Activated naive CD8-positive, alpha-beta T cell treated with anti-CD3 and anti-CD28 coated beads for 36 hours (primary cell): Measurements from ENCODE around the gene LRMDA. TPM values are rescaled to one million over a fixed set of nuclear protein-coding genes. Genes with fewer than 3 reads are reported as not detected.

Source experiments
- DNase-seq: peaks from one replicate; pipeline ENCODE4 v3.0.0; 2021
- H3K27ac Mint-ChIP-seq: one replicate; pipeline ENCODE4 v1.8.0; 2022; ENCODE audit warnings: mild to moderate bottlenecking, moderate library complexity, mixed read lengths
- H3K27me3 Mint-ChIP-seq: one replicate; pipeline ENCODE4 v1.8.0; 2022; ENCODE audit warnings: mild to moderate bottlenecking, mixed read lengths
- H3K36me3 Mint-ChIP-seq: one replicate; pipeline ENCODE4 v1.8.0; 2021; ENCODE audit warnings: mild to moderate bottlenecking, mixed read lengths
- H3K4me1 Mint-ChIP-seq: one replicate; pipeline ENCODE4 v1.8.0; 2021; ENCODE audit warnings: mixed read lengths
- H3K4me3 Mint-ChIP-seq: one replicate; pipeline ENCODE4 v1.8.0; 2022; ENCODE audit warnings: mild to moderate bottlenecking, moderate library complexity, mixed read lengths
- H3K9me3 Mint-ChIP-seq: one replicate; pipeline ENCODE4 v1.8.0; 2022; ENCODE audit warnings: mixed read lengths
- total RNA-seq, 2 experiments: library from RNA; stranded (reverse); gene quantifications; one replicate each; pipeline ENCODE4 v1.2.3, GENCODE V29; 2021

Gene LRMDA
- total RNA-seq, 2 experiments from 2014 or later, result not detected

DNA sequence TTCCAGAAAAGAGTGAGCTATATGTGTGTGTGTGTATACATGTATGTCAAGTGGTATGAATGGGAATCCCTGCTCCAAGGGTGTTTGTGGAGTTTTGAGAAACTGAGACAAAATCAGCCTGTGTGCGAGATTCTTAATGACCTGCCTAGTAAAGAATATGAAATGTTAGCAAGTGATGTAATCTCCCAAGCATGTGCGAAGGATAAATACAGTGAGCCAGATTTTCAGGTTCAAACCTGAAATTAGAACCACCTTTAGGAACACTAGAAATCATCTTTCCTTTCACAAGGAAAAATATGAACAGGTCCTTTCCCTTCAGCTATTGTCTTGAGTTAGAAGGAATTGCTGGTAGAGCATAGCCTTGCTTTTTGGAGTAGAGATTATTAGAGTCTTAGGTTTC lies 457.6 kb downstream of the LRMDA start:
- Mint-ChIP-seq H3K27me3 (no peaks in the 10 kb centered on the region), H3K27ac (no peak overlapping the region), H3K9me3 (no peaks in the 10 kb centered on the region), H3K4me1 (no peaks in the 10 kb centered on the region), H3K4me3 (no peak overlapping the region), H3K36me3 (no peaks in the 10 kb centered on the region)
- no peak for DNase-seq

DNA sequence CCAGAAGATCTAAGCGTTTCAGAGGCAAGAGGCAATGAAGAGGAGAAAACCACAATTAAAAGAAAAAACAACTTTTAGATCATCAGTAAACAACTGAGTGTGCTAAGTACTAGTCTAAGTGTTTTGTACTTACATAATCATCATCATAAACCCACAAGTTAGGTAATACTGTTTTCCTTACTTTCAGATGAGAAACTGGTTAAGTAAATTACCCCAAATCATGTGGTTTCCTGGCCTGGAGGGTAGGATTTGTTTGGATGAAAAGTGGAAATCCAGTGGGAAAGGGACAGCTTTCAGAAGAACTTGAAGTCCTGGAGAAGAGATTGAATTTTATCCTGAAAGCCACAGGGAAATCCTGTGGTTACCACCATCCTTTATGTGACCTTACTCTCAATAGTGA lies 463.3 kb downstream of the LRMDA start:
- H3K27ac Mint-ChIP-seq, result no peak overlapping the region
- DNase-seq, result no peak
- no peaks in the 10 kb centered on the region for H3K27me3 Mint-ChIP-seq
- no peaks in the 10 kb centered on the region for H3K36me3 Mint-ChIP-seq
- no peaks in the 10 kb centered on the region for H3K4me1 Mint-ChIP-seq
- H3K9me3 Mint-ChIP-seq, result no peaks in the 10 kb centered on the region
- no peak overlapping the region for H3K4me3 Mint-ChIP-seq

DNA sequence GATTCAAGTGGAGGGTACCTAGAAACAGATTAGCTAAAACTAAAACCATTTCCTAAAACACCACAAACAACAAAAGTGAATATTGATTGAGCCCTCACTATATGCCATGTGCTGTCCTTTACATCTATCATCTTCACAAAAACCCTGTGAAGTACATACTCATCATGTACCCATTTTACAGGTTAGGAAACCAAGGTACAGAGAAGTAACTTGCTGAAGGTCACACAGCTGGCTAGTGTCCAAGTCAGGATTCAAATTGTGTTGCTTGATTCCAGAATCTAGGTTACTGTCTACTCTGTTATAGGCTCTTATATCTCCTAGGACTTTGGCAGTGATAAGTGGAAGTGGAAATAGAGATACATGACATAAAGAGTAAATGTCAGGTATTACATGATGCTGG lies 463.8 kb downstream of the LRMDA start:
- H3K4me3 Mint-ChIP-seq, result no peak overlapping the region
- H3K9me3 Mint-ChIP-seq, result no peaks in the 10 kb centered on the region
- no peaks in the 10 kb centered on the region for H3K27me3 Mint-ChIP-seq
- H3K4me1 Mint-ChIP-seq, result no peaks in the 10 kb centered on the region
- H3K27ac Mint-ChIP-seq, result no peak overlapping the region
- DNase-seq, result no peak
- no peaks in the 10 kb centered on the region for H3K36me3 Mint-ChIP-seq

DNA sequence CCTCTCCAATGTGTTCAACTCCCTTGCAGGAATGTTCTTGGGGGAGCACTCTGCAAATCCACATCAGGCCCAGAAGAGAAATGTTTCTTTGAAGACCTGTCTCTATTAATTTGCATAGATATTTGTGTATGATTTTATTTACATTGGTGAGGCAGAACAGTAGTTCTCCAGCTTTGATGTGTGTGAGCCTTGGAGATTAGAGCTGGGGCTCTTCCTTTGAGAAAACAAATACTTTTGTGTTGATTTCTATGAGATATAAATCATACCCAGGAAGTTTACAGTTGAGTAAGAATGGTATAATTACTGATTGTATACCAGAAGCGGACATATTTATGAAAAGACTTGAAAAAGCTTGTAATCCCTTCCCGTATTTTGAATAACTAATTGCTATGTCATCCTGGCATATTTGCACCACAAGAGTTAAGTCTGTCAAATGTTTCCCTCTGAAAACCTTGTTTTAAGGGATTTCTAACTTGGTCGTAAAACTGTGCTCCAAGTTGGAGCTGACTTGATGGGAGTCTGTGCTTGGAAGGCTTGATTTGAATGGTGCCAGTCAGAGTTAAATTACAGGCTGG lies 468.5 kb downstream of the LRMDA start:
- no peaks in the 10 kb centered on the region for H3K36me3 Mint-ChIP-seq
- DNase-seq, result no peak
- H3K4me3 Mint-ChIP-seq, result no peak overlapping the region
- no peaks in the 10 kb centered on the region for H3K9me3 Mint-ChIP-seq
- peaks cover 10% of the 10 kb centered on the region for H3K27me3 Mint-ChIP-seq
- no peak overlapping the region for H3K27ac Mint-ChIP-seq
- H3K4me1 Mint-ChIP-seq, result no peaks in the 10 kb centered on the region

DNA sequence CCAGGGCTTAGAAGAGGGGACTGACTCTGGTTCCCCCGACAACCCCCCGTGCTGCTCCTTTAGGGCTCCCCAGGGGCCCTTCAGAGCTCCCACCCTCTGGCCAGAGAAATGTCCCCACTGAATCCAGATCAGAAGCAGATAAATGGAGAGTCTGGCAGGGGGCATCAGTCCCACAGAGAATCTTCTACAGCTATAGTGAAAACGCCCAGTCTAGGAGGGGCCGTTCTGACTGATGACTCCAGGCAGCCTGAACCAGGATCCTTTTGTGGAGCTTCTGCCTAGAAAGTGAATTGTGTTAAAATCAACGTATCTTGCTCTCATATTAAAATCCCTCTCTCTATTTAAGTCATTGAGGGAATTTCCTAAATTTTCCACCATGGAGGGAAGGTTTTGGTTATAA lies 471.4 kb downstream of the LRMDA start:
- no peaks in the 10 kb centered on the region for H3K36me3 Mint-ChIP-seq
- no peak overlapping the region for H3K4me3 Mint-ChIP-seq
- no peaks in the 10 kb centered on the region for H3K9me3 Mint-ChIP-seq
- H3K27ac Mint-ChIP-seq, result no peak overlapping the region
- H3K27me3 Mint-ChIP-seq, result peaks cover 19% of the 10 kb centered on the region
- no peaks in the 10 kb centered on the region for H3K4me1 Mint-ChIP-seq
- no peak for DNase-seq

DNA sequence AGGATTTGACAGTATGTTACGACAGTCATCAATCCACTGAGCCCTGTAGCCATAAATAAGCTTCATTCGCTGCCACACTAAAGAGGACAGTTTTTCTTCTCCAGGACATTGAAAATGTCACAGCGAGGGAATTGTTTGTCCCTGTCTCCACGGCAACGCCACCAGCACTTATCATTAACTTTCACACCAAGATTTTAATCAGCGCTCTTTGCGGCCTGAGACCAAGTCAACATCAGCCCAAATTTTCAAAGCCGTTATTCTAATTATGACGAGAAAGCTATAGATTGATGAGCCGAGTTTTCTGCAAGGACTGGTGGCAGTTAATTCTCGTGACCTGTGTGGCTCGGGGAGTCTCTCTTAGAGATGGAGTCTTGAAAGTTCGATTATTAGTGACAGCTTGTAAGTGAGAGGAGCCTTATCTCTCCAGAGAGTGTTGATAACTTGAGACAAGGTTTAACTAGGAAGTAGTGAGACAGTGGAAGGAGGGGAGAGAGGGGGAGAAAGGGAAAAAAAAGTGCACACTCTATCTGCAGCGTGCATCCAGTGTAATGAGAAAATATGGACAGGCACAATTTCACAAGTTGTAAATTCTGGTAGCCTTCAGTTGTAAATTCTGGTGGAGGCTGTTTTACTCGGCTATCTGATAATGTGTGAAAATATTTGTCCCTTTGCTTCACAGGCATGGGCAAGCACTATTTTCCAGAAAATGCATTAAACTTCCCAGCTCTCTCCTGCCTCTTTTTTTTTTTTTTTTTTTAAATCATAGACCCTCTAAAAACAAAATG lies 473.3 kb downstream of the LRMDA start:
- peaks cover 19% of the 10 kb centered on the region for H3K27me3 Mint-ChIP-seq
- H3K27ac Mint-ChIP-seq, result no peak overlapping the region
- no peaks in the 10 kb centered on the region for H3K4me1 Mint-ChIP-seq
- no peak for DNase-seq
- H3K9me3 Mint-ChIP-seq, result no peaks in the 10 kb centered on the region
- H3K4me3 Mint-ChIP-seq, result no peak overlapping the region
- H3K36me3 Mint-ChIP-seq, result no peaks in the 10 kb centered on the region

DNA sequence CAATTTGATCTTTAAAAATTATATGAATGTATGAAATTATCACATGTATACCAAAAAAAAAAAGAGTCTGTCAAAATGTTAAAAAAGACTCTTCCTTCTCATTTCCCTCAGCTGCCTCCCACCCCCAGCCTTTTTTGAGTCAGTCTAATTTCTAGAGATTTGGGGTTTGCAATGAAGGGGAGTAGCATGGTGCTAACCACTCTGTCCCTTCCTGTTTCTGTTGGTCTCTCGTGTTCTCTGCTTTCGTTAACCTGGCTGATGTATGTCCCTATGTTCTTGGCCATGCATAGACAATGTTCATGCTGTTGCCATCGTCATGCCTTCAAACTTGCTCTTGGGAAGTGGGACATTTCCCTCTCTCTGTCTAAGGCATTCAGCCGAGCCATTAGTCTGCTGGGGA lies 474.1 kb downstream of the LRMDA start:
- no peaks in the 10 kb centered on the region for H3K9me3 Mint-ChIP-seq

DNA sequence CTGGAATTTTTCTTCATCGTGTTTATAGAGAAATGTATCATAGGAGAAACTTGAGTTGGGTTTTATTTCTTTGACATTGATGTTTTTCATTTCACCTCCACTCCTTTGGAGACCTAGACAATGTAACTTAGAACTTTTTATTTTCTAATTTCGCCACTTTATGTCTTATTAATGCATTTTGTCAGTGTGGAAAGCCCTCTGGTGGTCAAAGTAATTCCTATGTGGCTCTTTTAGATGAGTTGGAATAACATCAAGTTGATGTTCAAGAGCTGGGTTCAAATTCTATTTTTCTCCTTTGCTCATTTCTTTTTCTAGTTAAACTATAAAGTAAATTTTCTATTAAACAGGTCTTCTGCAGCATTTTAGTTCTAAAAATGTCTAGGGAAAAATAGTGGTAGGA lies 478.6 kb downstream of the LRMDA start:
- H3K27me3 Mint-ChIP-seq, result peaks cover 9% of the 10 kb centered on the region
- no peak for DNase-seq
- H3K27ac Mint-ChIP-seq, result no peak overlapping the region
- no peak overlapping the region for H3K4me3 Mint-ChIP-seq
- H3K36me3 Mint-ChIP-seq, result no peaks in the 10 kb centered on the region
- no peaks in the 10 kb centered on the region for H3K4me1 Mint-ChIP-seq
- H3K9me3 Mint-ChIP-seq, result no peaks in the 10 kb centered on the region

More for the DNA sequence above, 474.1 kb downstream of the LRMDA start:
- DNase-seq, result no peak
- Mint-ChIP-seq H3K27ac (no peak overlapping the region), H3K36me3 (no peaks in the 10 kb centered on the region), H3K4me3 (no peak overlapping the region), H3K27me3 (peaks cover 19% of the 10 kb centered on the region), H3K4me1 (no peaks in the 10 kb centered on the region)

DNA sequence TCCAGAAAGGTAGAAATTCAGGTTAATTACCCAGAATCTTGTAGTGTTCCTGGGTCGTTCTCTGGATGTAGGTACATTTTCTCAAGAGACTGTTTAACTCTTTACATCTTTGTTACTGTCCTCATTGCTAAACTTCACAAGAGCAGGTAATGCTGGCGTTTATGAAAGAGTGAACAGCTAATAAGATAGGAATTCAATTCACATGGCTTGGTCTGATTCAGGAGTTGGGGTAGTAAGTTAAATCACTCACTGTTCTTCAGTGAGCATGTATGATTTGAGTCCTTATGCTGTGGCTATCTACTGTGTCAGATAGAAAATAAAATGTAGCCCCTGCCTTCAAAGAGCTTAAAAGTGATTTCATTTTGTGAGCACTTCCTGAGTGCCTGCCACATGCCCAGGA lies 480.0 kb downstream of the LRMDA start:
- Mint-ChIP-seq H3K4me1 (no peaks in the 10 kb centered on the region), H3K9me3 (no peaks in the 10 kb centered on the region), H3K36me3 (no peaks in the 10 kb centered on the region), H3K4me3 (no peak overlapping the region), H3K27me3 (no peaks in the 10 kb centered on the region), H3K27ac (no peak overlapping the region)
- DNase-seq, result no peak

DNA sequence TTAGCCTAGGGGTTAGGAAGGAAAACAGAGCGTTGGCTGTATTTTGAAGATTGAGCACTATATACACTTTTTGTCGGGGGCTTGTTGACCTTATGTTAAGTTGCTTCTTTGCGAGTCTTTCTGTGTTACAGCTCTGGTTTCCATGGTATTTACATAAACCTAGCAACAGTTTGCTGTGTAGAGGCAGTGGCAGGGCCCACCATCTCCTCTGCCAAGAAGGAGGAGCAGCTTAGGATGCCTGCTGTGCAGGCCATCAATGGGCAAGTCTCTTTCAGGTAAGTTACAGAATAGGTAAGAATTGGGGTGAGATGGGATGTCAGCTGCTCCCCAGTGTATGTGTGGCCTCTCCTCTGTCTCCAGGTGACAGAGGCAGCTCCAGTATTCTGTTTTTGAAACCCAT lies 485.5 kb downstream of the LRMDA start:
- Mint-ChIP-seq H3K9me3 (no peaks in the 10 kb centered on the region), H3K36me3 (no peaks in the 10 kb centered on the region), H3K27me3 (no peaks in the 10 kb centered on the region), H3K27ac (no peak overlapping the region), H3K4me3 (no peak overlapping the region), H3K4me1 (no peaks in the 10 kb centered on the region)
- no peak for DNase-seq

DNA sequence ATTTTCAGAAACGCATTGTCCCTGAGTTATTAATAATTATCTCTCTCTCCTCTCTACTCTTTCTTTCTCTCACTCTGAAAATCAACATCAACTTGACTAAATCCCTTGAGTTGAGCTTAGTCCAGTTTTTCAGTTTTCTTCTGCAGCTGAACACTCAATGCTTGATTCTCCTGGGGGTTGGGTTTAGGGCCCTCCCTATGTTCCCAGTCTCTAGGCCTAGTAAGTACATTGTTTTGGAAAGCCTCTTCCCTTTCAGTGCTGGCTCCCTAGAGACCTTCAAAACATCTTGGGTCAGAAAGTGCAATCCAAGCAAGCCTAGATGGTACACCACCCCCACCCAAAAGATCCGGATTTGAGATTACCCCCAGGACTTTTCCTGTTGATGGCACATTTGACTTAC lies 488.5 kb downstream of the LRMDA start:
- H3K27ac Mint-ChIP-seq, result no peak overlapping the region
- no peaks in the 10 kb centered on the region for H3K9me3 Mint-ChIP-seq
- DNase-seq, result no peak
- no peaks in the 10 kb centered on the region for H3K4me1 Mint-ChIP-seq
- peaks cover 5% of the 10 kb centered on the region for H3K27me3 Mint-ChIP-seq
- H3K36me3 Mint-ChIP-seq, result no peaks in the 10 kb centered on the region
- H3K4me3 Mint-ChIP-seq, result no peak overlapping the region

DNA sequence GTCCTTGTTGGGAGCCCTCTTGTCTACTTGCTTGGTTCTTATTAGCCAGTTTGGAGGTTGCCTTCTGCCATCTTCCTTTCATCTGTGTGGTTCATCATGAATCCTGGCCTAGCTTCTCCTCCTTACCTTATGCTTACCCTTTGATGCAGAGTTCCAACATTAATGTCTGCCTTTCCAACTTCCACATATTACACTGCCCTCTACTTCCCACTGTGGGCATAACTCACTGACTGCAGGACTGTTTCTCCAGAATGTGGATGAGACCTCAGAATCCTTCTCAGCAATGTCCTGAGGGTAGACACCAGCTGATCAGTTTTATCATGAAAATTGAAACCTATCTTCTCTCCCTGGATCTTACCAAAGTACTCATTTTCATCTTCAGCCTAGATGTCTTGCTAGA lies 491.0 kb downstream of the LRMDA start:
- peaks cover 5% of the 10 kb centered on the region for H3K27me3 Mint-ChIP-seq
- no peak overlapping the region for H3K4me3 Mint-ChIP-seq
- no peak for DNase-seq
- H3K4me1 Mint-ChIP-seq, result no peaks in the 10 kb centered on the region
- H3K9me3 Mint-ChIP-seq, result no peaks in the 10 kb centered on the region
- no peak overlapping the region for H3K27ac Mint-ChIP-seq
- H3K36me3 Mint-ChIP-seq, result no peaks in the 10 kb centered on the region

DNA sequence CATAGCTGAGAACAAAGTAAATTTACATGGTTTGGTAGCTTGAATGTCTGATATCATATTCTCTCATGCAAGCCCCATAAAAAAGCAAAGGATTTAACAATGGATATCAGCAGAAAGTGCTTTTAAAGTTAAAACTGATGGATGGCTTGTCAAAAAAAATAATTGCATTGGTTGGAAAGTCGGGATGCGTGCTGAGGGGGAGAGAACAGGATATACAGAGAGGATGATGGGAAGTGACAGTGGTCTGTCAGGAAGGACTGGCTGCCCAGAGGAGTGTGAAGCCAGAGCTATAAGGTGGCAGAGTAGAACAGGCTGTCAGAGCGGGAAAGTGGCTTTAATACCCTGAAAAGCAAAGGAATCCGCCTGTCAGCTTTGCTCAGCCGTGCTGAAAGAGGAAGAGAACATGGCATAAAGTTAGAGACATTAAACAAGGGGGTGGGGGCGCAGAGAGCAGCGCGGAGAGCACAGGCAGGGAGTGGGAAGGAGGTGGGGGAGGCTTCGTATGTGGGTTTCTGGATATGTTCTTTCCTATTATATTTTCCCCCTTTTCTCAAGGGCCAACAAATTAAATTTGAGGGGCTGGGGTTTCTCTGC lies 493.0 kb downstream of the LRMDA start:
- Mint-ChIP-seq H3K27ac (no peak overlapping the region), H3K9me3 (no peaks in the 10 kb centered on the region), H3K27me3 (peaks cover 5% of the 10 kb centered on the region), H3K4me1 (no peaks in the 10 kb centered on the region), H3K4me3 (no peak overlapping the region), H3K36me3 (no peaks in the 10 kb centered on the region)
- DNase-seq, result no peak

DNA sequence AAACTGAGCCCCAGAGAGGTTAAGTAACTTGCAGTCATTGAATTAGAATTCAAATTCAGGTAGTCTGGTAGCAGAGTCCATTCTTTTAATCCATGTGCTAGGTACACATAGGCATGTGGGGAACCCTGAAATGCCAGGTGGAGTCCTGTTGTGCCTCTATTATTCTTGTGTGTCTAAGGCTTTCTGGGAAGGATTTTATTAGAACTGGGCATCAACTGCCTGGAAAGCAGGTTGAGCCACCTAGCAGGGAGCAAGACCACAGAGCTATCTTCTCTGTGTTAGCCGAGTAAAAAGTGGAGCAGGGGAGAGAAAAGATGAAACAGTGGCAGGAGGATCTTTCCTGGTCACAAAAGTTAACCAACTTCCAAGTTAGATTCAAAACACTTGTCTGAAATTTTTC lies 494.6 kb downstream of the LRMDA start:
- Mint-ChIP-seq H3K4me1 (no peaks in the 10 kb centered on the region), H3K27ac (no peak overlapping the region), H3K27me3 (peaks cover 8% of the 10 kb centered on the region), H3K36me3 (no peaks in the 10 kb centered on the region), H3K4me3 (no peak overlapping the region), H3K9me3 (no peaks in the 10 kb centered on the region)
- no peak for DNase-seq

DNA sequence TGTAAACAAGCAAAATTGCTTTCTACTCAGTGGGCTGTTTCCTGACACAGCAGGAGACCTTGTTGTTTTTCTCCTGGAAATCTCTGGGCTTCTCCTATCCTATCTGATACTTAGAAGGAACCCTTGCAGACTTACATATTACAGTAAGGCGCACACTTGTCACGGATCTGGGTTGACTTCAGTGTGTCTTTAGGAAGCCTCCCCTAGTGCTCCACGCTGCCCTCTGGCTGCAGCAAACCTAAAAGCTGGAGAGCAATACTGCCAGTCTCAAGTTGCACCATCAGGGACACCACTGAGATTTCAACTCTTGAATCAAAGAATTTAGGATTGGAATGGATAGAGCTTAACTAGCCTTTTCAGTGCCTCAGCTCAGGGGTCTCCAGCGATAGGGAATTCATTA lies 495.3 kb downstream of the LRMDA start:
- no peaks in the 10 kb centered on the region for H3K36me3 Mint-ChIP-seq
- H3K27me3 Mint-ChIP-seq, result peaks cover 8% of the 10 kb centered on the region
- no peak overlapping the region for H3K4me3 Mint-ChIP-seq
- DNase-seq, result peak; percentile 1
- no peak overlapping the region for H3K27ac Mint-ChIP-seq
- H3K4me1 Mint-ChIP-seq, result no peaks in the 10 kb centered on the region
- H3K9me3 Mint-ChIP-seq, result no peaks in the 10 kb centered on the region

DNA sequence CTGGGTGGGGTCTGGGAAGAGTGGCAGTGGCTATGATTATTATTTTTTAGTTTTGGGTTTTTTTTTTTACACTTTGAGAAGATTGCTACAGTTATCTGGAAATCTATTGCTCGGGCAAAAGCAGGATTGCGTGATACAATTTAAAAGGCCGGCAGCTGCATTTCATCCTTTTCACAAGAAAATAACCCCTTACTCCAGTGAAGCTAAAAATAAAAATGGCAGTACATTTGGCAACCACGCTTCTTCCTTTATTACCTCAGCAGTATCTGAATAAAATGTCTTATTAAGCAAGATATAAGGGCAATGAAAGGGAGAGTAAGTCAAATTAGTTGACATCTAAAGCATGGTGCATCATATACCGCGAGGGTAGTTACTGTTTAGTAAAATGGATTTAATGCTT lies 496.8 kb downstream of the LRMDA start:
- no peak for DNase-seq
- Mint-ChIP-seq H3K27me3 (peaks cover 14% of the 10 kb centered on the region), H3K36me3 (no peaks in the 10 kb centered on the region), H3K9me3 (no peaks in the 10 kb centered on the region), H3K27ac (no peak overlapping the region), H3K4me1 (no peaks in the 10 kb centered on the region), H3K4me3 (no peak overlapping the region)
